22Rv1 (cell line): ENCODE results near the gene GAL.

ENCODE experiments used
- ZFX ChIP-seq: fragments of 450-650 bp; IDR thresholded peaks from 2 replicates; pipeline ENCODE4 v1.6.1; 2017; ENCODE audit warnings: antibody characterized with exemption, borderline replicate concordance
- TF ChIP-seq, protein P1 (sequence below): fragments of 450-650 bp; IDR thresholded peaks from 2 replicates; pipeline ENCODE4 v1.5.1; 2017; ENCODE audit warnings: mild to moderate bottlenecking

GRCh38 chr11:68666849-68667248, 17.5 kb upstream of the GAL start:
- TF ChIP-seq, protein P1, sequence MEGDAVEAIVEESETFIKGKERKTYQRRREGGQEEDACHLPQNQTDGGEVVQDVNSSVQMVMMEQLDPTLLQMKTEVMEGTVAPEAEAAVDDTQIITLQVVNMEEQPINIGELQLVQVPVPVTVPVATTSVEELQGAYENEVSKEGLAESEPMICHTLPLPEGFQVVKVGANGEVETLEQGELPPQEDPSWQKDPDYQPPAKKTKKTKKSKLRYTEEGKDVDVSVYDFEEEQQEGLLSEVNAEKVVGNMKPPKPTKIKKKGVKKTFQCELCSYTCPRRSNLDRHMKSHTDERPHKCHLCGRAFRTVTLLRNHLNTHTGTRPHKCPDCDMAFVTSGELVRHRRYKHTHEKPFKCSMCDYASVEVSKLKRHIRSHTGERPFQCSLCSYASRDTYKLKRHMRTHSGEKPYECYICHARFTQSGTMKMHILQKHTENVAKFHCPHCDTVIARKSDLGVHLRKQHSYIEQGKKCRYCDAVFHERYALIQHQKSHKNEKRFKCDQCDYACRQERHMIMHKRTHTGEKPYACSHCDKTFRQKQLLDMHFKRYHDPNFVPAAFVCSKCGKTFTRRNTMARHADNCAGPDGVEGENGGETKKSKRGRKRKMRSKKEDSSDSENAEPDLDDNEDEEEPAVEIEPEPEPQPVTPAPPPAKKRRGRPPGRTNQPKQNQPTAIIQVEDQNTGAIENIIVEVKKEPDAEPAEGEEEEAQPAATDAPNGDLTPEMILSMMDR: no peak
- no peak for TF ChIP-seq ZFX
